DOHH2 (cell line): ENCODE results near the gene COX8A.

Experiments used
- CTCF ChIP-seq: fragments of 200-600 bp; sonication (generic); IDR thresholded peaks from one replicate; pipeline ENCODE4 v1.5.1; 2014; ENCODE audit warnings: antibody characterized with exemption, mild to moderate bottlenecking, low read depth, low read length; ENCODE audit not compliant: poor library complexity, severe bottlenecking
- EZH2phosphoT487 ChIP-seq: fragments of 200-600 bp; sonication (generic); IDR thresholded peaks from 2 replicates; pipeline ENCODE4 v1.6.1; 2017; ENCODE audit warnings: borderline replicate concordance, mild to moderate bottlenecking, antibody characterized with exemption, low read length, moderate library complexity, mixed read lengths

DNA sequence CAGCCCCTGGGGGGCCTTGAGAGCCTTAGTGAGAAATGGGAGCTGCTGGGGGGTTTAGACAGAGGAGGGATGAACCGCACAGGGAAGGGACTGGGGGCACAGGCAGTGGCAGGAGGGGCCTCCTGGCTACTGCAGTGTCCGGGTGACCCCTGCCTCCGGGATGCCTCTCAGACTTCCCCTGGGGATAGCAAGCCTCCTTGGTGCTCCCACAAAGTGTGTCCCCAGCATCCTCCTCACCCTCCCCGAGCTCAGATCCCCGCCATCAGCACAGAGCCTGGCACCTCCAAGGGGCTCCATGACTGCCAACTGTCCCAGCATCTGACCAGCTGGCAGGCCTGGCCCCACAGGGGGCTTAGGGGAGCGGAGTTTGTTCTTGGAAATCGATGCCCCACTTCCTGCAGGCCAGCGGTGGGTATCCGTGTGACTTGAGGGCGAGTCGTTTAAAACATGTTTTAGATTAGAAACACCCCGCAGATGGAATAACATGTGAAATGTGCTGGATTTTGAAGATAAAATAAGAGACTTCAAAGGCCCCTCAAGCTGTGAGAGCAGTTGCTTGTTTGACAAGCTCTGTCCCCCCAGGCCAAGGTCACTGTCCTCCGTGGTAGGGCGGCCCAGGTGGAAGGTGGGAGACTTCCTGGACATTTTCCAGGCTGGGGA is 47.8 kb downstream of the COX8A start:
- no peak for TF ChIP-seq CTCF
- no peak for TF ChIP-seq EZH2phosphoT487
